ENCODE measurements around the gene NDFIP1. TPM values are rescaled to one million over a fixed set of nuclear protein-coding genes. Genes with fewer than 3 reads are reported as not detected.

Gene NDFIP1
- total and polyA plus RNA-seq, 2 of the 4 experiments (the other 2 are of a cell fraction) = 7.7 to 15.4 TPM

DNA sequence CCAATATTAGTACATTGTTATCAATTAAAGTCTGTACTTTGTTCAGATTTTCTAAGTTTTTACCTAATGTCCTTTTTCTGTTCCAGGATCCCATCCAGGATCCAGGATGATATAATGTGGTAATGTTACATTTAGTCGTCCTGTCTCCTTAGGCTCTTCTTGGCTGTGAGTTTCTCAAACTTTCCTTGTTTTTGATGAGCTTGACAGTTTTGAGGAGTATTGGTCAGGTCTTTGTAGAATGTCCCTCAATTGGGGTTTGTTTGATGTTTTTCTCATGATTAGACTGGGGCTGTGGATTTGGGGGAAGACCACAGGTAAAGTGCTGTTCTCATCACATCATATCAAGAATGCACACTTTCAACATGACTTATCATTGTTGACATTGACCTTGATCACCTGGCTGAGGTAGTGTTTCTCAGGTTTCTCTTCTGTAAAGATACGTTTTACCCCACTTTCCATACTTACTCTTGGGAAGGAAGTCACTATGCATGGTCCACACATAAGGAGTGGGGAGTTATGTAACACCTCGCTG lies 9.6 kb downstream of the NDFIP1 start:
- H3K18ac ChIP-seq (ENCODE audit: low read depth, low read length) = no peak overlapping the region
- no peak overlapping the region for H3K9ac ChIP-seq (ENCODE audit: low read depth, low read length)
- H2BK5ac ChIP-seq (ENCODE audit: low read depth, low read length, poor library complexity, severe bottlenecking) = no peak overlapping the region
- no peaks in the 10 kb centered on the region for H3K27me3 ChIP-seq (ENCODE audit: control insufficient read depth, insufficient read depth, low read length)
- peaks cover 5% of the 10 kb centered on the region; the same call in 1 of the 2 replicates for H3K9me1 ChIP-seq (ENCODE audit: insufficient read depth, low read length)
- H3K9me3 ChIP-seq (ENCODE audit: control insufficient read depth, insufficient read depth, low read length) = no peaks in the 10 kb centered on the region
- DNase-seq (no peak), ATAC-seq (ENCODE audit: low read depth) (no peak)
- H2AK9ac ChIP-seq (replicated peaks; ENCODE audit: low read depth, low read length, poor library complexity) = no peak overlapping the region
- H3K4me1 ChIP-seq (ENCODE audit: control insufficient read depth, insufficient read depth, low read length) = peaks cover 4% of the 10 kb centered on the region; the same call in 1 of the 2 replicates
- no peak overlapping the region for H2AFZ ChIP-seq (replicated peaks; ENCODE audit: low read length, poor library complexity)
- H2AK5ac ChIP-seq (ENCODE audit: low read depth, low read length) = no peak overlapping the region
- no peak overlapping the region for H3K23ac ChIP-seq (ENCODE audit: low read depth, low read length)
- H4K91ac ChIP-seq (ENCODE audit: insufficient read depth, low read depth, low read length) = no peak overlapping the region
- no peak overlapping the region for H4K5ac ChIP-seq (ENCODE audit: low read depth, low read length)
- no peak overlapping the region for H2BK15ac ChIP-seq (ENCODE audit: low read depth, low read length)
- CTCF ChIA-PET = interaction anchor here (1.5 kb wide), 1 partner anchor 14 kb away, joined by 3 read pairs; no protein-coding TSS in a partner anchor
- intact Hi-C loops (cut with micrococcal nuclease) = no loop called here
- H3K4me3 ChIP-seq (ENCODE audit: insufficient read depth, low read depth, low read length) = no peak overlapping the region
- H3K14ac ChIP-seq (replicated peaks; ENCODE audit: low read depth, low read length) = no peak overlapping the region
- H3K27ac ChIP-seq (ENCODE audit: insufficient read depth, low read length) = no peak overlapping the region
- H3K4ac ChIP-seq (ENCODE audit: low read depth, low read length) = no peak overlapping the region
- no CpG with 5 or more reads among the region's 3 CpGs for WGBS, 2 experiments (ENCODE audit: extremely low coverage in 2 of 2, insufficient read length in 1 of 2)
- dilution Hi-C loops (cut with HindIII; ENCODE audit: low sequenced_read_pairs, unreplicated experiment) = no loop called here
- no peak overlapping the region for H2BK120ac ChIP-seq (ENCODE audit: low read depth, low read length)
- no peak overlapping the region for H3K56ac ChIP-seq (ENCODE audit: extremely low read depth, insufficient read depth, low read length)
- in situ Hi-C loops (cut with MboI; ENCODE audit: low sequenced_read_pairs) = loop anchor here (25.0 kb wide), 1 partner anchor 431 kb away; the partner anchor contains the start of gene ARAP3
- POLR2A ChIA-PET (ENCODE audit: unreplicated experiment) = no interaction called here
- TF ChIP-seq MAZ (IDR thresholded peaks at IDR 0.05; ENCODE audit: borderline replicate concordance, low read depth, low read length) = no peak
- TF ChIP-seq MAFK (IDR thresholded peaks at IDR 0.05; ENCODE audit: low read depth, low read length) = peak; percentile 54
- no peak overlapping the region for H3K4me2 ChIP-seq (ENCODE audit: low read depth, low read length)
- peaks cover 43 to 69% of the 10 kb centered on the region in 2 experiments for H3K79me1 ChIP-seq (ENCODE audit: low read depth in 1 of 2, low read length in 2 of 2)
- H4K8ac ChIP-seq (ENCODE audit: low read depth in 2 of 2, low read length in 2 of 2) = no peak overlapping the region
- no peak overlapping the region for H2BK20ac ChIP-seq (ENCODE audit: low read depth, low read length)
- H3K36me3 ChIP-seq (ENCODE audit: control insufficient read depth, insufficient read depth, low read length) = peaks cover 4% of the 10 kb centered on the region
- peaks cover 69% of the 10 kb centered on the region for H4K20me1 ChIP-seq (ENCODE audit: insufficient read depth, low read length)
- no TSS peak for BruUV-seq (replicated peaks)
